Heart left ventricle (tissue), 13 donors: Measurements from ENCODE around the gene TMEM242.

Experiments used
- POLR2A ChIP-seq, 2 donors: fragments of 450-650 bp; IDR thresholded peaks; one replicate each; pipeline ENCODE4 v1.6.1; 2017; ENCODE audit warnings: antibody characterized with exemption in 2 of 2, mild to moderate bottlenecking in 2 of 2, moderate library complexity in 2 of 2
- TF ChIP-seq, protein P1 (sequence below), 12 donors: fragments of 200-600 bp; sonication (generic) in 4 of 12; IDR thresholded peaks; one replicate each; pipeline versions ENCODE4 v1.5.0 to v1.8.0; 2018 to 2022; ENCODE audit warnings: antibody characterized with exemption in 12 of 12, mild to moderate bottlenecking in 5 of 12
- donor health status: ischemic (EF 13 %, LVEDD 7.1; RV severe dilation, severe dysfunction).
- donor health status: DM: no; HTN: yes; CAD: no.
- donor health status: DM: no; HTN: no; CAD: no.
- donor health status: ischemic (EF 25% LVEDD 6.9; RV normal size, moderate dysfunction).
- donor health status: ischemic (EF 25% LVEDD 5.7; RV mildly dilated, moderate dysfunction).
- donor health status: ischemic (EF 35%, LVEDD 5.7; RV mildly dilated, moderate dysfunction).
- donor health status: nonischemic (EF 11% LVEDD 7.7; RV severe dilation, severe dysfunction).
- donor health status: DM: yes; HTN: yes; CAD: no.
- donor health status: PGD.
- donor health status: ischemic (EF 29% LVEDD 5.4; RV normal size, mild dysfunction).
- donor health status: nonischemic (EF 23%, LVEDD 6.1; RV moderate dilation, normal function).

GRCh38 chr6:157253017-157253416 is 70.3 kb downstream of the TMEM242 start:
- TF ChIP-seq, protein P1, sequence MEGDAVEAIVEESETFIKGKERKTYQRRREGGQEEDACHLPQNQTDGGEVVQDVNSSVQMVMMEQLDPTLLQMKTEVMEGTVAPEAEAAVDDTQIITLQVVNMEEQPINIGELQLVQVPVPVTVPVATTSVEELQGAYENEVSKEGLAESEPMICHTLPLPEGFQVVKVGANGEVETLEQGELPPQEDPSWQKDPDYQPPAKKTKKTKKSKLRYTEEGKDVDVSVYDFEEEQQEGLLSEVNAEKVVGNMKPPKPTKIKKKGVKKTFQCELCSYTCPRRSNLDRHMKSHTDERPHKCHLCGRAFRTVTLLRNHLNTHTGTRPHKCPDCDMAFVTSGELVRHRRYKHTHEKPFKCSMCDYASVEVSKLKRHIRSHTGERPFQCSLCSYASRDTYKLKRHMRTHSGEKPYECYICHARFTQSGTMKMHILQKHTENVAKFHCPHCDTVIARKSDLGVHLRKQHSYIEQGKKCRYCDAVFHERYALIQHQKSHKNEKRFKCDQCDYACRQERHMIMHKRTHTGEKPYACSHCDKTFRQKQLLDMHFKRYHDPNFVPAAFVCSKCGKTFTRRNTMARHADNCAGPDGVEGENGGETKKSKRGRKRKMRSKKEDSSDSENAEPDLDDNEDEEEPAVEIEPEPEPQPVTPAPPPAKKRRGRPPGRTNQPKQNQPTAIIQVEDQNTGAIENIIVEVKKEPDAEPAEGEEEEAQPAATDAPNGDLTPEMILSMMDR (IDR thresholded peaks at IDR 0.05), result no peak
- TF ChIP-seq POLR2A (IDR thresholded peaks at IDR 0.05), result no peak
